ENCODE measurements around the gene CRABP1.

Gene CRABP1

DNA sequence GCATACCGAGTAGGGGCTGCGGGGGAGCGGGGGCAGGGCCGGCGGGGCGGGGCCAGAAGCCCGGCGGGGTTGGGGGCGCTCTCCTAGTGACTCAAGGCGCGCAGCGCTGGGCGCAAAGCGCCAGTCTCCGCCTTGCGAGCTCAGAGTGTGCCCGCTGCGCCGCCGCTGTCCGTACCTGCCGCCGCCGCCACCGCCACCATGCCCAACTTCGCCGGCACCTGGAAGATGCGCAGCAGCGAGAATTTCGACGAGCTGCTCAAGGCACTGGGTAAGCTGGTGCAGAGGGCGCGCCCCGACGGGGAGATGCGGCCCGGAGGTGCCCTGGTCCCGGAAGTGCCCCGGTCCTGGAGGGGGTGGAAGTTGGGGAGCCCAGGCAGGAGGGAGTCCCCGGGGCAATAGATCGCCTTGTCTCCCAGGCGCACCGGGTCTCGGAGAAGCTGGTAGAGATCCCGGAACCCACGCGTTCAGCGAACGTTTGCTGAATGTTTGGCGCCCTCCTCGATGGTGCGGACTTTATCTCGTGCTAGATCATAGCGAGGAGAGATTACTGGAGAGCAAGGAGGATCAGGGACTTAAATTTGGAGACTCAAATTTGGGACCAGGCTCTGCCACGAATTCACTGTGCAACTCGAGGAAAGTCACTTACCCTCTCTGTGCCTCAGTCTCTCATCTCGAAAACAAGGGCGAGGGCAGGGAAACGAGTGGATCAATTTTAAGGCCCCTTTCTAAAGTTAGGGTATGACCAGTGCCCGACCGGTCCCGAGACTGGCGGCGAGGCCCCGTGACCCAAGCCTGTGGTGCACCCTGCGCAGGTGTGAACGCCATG lies at the start of gene CRABP1:
CRABP1 (plus strand) TSS at position 123 of the 826 bp plus-strand sequence; CDS start at position 199, 76 bp downstream.
- no peaks in the 10 kb centered on the region for H3K9me3 ChIP-seq
- TF ChIP-seq, protein P1, sequence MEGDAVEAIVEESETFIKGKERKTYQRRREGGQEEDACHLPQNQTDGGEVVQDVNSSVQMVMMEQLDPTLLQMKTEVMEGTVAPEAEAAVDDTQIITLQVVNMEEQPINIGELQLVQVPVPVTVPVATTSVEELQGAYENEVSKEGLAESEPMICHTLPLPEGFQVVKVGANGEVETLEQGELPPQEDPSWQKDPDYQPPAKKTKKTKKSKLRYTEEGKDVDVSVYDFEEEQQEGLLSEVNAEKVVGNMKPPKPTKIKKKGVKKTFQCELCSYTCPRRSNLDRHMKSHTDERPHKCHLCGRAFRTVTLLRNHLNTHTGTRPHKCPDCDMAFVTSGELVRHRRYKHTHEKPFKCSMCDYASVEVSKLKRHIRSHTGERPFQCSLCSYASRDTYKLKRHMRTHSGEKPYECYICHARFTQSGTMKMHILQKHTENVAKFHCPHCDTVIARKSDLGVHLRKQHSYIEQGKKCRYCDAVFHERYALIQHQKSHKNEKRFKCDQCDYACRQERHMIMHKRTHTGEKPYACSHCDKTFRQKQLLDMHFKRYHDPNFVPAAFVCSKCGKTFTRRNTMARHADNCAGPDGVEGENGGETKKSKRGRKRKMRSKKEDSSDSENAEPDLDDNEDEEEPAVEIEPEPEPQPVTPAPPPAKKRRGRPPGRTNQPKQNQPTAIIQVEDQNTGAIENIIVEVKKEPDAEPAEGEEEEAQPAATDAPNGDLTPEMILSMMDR (IDR thresholded peaks at IDR 0.05): no peak
- H3K27me3 ChIP-seq: peaks cover 0 to 94% of the 10 kb centered on the region in 2 donors
- no peak within 1 kb of the TSS for H3K27ac ChIP-seq
- H3K4me1 ChIP-seq: peaks cover 0 to 13% (median 2%) of the 10 kb centered on the region in 4 donors
- H3K36me3 ChIP-seq: no peaks in the 10 kb centered on the region
- DNase-seq: no peak
- H3K4me3 ChIP-seq: no peak within 1 kb of the TSS
- intact Hi-C loops (cut with DNase I; ENCODE audit: low total_unique reads): no loop called here

DNA sequence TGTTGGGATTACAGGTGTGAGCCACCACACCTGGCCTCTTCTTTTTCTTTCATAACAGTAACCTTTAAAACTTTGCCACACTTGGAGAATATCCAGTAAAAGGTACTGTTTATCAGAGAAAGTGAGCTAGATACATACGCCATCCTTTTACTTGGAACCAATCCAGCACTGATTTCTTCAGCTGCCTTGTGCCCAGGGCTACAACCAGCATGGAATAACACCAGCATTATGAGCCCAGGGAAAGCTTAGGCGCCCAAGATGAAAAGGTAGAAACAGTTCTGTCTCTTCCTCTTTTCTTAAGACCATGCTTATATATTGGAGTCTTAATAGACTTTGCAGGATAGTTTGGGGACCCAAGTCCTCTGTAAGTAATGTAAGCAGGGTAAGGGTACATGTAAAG lies 49.1 kb upstream of the CRABP1 start:
- no peaks in the 10 kb centered on the region for H3K4me1 ChIP-seq
- no peak overlapping the region for H3K27ac ChIP-seq
- TF ChIP-seq, protein P1 (IDR thresholded peaks at IDR 0.05): no peak
- intact Hi-C loops (cut with DNase I; ENCODE audit: low total_unique reads): no loop called here
- no peak for DNase-seq
- H3K4me3 ChIP-seq: no peak overlapping the region
- H3K27me3 ChIP-seq: no peaks in the 10 kb centered on the region
- no peaks in the 10 kb centered on the region for H3K9me3 ChIP-seq
- peaks cover 46 to 87% (median 69%) of the 10 kb centered on the region in 3 donors for H3K36me3 ChIP-seq

DNA sequence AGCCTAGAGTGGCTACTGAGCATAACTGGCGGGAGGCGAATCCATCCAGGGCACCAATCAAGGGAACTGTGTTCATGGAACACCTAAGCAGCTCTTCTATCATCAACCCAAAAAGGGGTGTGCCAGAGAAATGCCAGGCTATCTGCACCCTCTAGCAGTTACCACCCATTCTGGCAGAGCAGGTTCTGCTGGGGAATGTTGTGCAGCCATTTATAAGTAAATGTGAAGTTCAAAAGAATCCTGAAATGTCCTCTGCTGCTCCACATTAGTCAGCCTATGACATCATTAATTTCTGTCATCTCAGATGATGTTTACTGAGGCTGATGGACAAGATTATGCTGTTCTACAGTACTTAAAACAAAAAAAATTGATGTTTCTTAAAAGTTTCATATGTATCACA lies 48.5 kb upstream of the CRABP1 start:
- Histone ChIP-seq H3K27ac (no peak overlapping the region), H3K27me3 (no peaks in the 10 kb centered on the region), H3K9me3 (no peaks in the 10 kb centered on the region), H3K36me3 (peaks cover 46 to 81% (median 63%) of the 10 kb centered on the region in 3 donors), H3K4me3 (no peak overlapping the region), H3K4me1 (peaks cover 0 to 2% (median 0%) of the 10 kb centered on the region in 4 donors)
- intact Hi-C loops (cut with DNase I; ENCODE audit: low total_unique reads): no loop called here
- no peak for DNase-seq
- TF ChIP-seq, protein P1 (IDR thresholded peaks at IDR 0.05): no peak

DNA sequence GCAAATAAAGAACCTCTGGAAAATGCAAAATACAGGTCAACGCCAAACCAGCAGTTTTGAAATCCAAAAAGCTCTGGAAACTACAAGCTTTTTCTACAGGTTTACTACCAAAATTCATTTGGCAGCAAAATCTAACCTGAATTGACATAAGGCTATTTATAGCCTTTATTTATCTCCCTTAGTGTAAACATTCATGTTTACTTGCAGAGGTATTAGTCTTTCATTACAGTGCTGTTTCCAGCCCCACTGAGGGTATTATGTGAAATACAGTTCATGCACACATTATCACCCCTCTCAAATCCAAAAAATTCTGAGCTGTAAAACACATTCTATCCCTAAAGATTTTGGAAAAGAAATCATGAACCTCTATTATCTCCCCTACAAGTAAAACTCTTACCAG lies 47.9 kb upstream of the CRABP1 start:
- Histone ChIP-seq H3K27ac (no peak overlapping the region), H3K4me1 (peaks cover 0 to 4% (median 0%) of the 10 kb centered on the region in 4 donors), H3K27me3 (no peaks in the 10 kb centered on the region), H3K36me3 (peaks cover 46 to 75% (median 62%) of the 10 kb centered on the region in 3 donors), H3K4me3 (no peak overlapping the region), H3K9me3 (no peaks in the 10 kb centered on the region)
- TF ChIP-seq, protein P1 (IDR thresholded peaks at IDR 0.05): no peak
- no peak for DNase-seq
- intact Hi-C loops (cut with DNase I; ENCODE audit: low total_unique reads): no loop called here

DNA sequence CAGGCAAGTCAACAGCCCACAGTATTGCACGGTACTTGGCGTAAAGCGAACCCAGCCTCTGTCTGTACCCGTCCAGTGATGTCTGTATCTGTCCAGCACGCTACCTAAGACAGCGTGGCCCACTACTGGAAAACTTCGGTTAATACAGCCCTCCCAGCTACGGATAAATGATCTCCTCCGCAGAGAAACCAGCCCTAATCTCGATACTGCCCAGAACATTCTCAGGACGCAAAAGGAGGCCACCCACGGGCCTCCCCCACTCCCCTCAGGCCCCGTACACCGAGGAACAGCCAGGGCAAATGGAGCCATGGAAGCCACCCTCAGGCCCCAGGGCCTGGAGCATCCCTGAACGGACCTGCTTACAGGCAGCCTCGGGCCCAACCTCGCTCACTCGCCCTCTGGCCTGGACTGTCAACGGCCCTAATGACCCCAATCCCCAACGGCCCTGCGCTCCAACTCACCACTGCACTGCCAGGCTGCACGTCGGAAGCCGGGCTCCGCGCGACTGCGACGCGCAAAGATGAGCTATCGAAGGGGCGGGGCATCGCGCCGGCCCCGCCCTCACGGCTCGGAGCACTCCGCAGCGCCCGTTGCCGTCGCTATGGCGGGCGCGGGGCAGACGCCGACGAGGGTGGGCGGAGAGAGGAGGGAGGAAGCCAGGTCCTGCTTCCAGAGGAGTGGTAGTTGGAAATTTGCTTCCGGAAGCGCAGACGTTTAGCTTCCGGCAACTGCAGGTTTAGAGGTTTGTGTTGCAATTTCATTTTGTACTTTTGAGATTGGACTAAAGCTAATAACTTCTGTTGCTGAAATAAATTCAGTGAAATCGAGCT lies 40.8 kb upstream of the CRABP1 start, which contains the start of gene SKIC8:
SKIC8 (minus strand) TSS at position 509 of the 830 bp plus-strand sequence. CDS start 3,923 bp downstream, outside the sequence.
- Histone ChIP-seq H3K27me3 (peaks cover 0 to 8% of the 10 kb centered on the region in 2 donors), H3K36me3 (peaks cover 0 to 7% (median 2%) of the 10 kb centered on the region in 3 donors), H3K4me3 (peak within 1 kb of the TSS; percentile 69 to 91), H3K27ac (peak within 1 kb of the TSS; percentile 76 to 90), H3K4me1 (peaks cover 0 to 18% (median 14%) of the 10 kb centered on the region in 4 donors), H3K9me3 (no peaks in the 10 kb centered on the region)
- TF ChIP-seq, protein P1 (IDR thresholded peaks at IDR 0.05): no peak
- DNase-seq: peak; percentile 88 to 94
- intact Hi-C loops (cut with DNase I; ENCODE audit: low total_unique reads): no loop called here
